ENCODE measurements around the gene UBQLNL.

The UBQLNL gene

DNA sequence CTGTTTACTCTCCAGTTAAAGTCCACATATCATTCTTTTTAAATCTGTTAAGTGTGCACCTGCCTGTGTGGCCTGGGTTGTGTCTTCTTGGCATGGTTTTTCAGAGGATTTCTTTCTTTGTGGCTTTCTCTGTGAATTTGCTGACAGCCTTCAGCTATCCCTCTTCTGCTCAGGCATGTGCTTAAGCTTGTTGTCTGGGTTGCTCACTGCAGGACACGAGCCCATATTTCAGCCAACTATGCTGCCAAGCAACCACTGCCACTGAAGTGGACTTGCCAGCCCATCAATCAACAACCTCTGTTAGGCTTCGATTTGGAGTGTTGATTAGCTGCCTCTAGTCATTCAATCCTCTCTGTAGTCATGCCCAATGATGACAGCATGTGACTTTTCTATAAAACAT is 49.0 kb downstream of the UBQLNL start:
- Histone ChIP-seq H3K27ac (ENCODE audit: extremely low read depth, low read depth, low read length) (no peak overlapping the region), H3K4me3 (ENCODE audit: low read depth, low read length) (no peak overlapping the region), H3K4me1 (ENCODE audit: control insufficient read depth, insufficient read depth, low read length) (no peaks in the 10 kb centered on the region), H3K9me3 (ENCODE audit: control insufficient read depth, insufficient read depth, low read depth, low read length) (no peaks in the 10 kb centered on the region), H3K36me3 (ENCODE audit: control insufficient read depth in 2 of 2, insufficient read depth in 1 of 2, low read length in 2 of 2) (no peaks in the 10 kb centered on the region)
- TF ChIP-seq ZNF2 (tag by site-specific recombination; IDR thresholded peaks at IDR 0.05) (no peak), ZNF302 (tag by site-specific recombination; IDR thresholded peaks at IDR 0.05; ENCODE audit: low read depth) (no peak), ZBTB10 (tag by site-specific recombination; IDR thresholded peaks at IDR 0.05) (no peak), ZNF19 (tag by site-specific recombination; IDR thresholded peaks at IDR 0.05; ENCODE audit: low read depth) (no peak), ZFP37 (tag by site-specific recombination; IDR thresholded peaks at IDR 0.05) (no peak), PRDM2 (tag by site-specific recombination; IDR thresholded peaks at IDR 0.05; ENCODE audit: borderline replicate concordance) (no peak), ZNF768 (tag by site-specific recombination; IDR thresholded peaks at IDR 0.05) (no peak), PRDM10 (tag by site-specific recombination; IDR thresholded peaks at IDR 0.05) (no peak), ZNF560 (tag by site-specific recombination; IDR thresholded peaks at IDR 0.05; ENCODE audit: borderline replicate concordance) (no peak), ZNF561 (tag by site-specific recombination; IDR thresholded peaks at IDR 0.05; ENCODE audit: borderline replicate concordance) (no peak), BCL11B (tag by site-specific recombination; IDR thresholded peaks at IDR 0.05; ENCODE audit: low read depth) (no peak), ZNF155 (tag by site-specific recombination; IDR thresholded peaks at IDR 0.05) (no peak), ZNF324 (tag by site-specific recombination; IDR thresholded peaks at IDR 0.05) (no peak), ZNF404 (tag by site-specific recombination; IDR thresholded peaks at IDR 0.05) (no peak)
- TF ChIP-seq, protein P1, sequence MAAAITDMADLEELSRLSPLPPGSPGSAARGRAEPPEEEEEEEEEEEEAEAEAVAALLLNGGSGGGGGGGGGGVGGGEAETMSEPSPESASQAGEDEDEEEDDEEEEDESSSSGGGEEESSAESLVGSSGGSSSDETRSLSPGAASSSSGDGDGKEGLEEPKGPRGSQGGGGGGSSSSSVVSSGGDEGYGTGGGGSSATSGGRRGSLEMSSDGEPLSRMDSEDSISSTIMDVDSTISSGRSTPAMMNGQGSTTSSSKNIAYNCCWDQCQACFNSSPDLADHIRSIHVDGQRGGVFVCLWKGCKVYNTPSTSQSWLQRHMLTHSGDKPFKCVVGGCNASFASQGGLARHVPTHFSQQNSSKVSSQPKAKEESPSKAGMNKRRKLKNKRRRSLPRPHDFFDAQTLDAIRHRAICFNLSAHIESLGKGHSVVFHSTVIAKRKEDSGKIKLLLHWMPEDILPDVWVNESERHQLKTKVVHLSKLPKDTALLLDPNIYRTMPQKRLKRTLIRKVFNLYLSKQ (tag by site-specific recombination; IDR thresholded peaks at IDR 0.05; ENCODE audit: borderline replicate concordance), result no peak
- TF ChIP-seq, protein P2, sequence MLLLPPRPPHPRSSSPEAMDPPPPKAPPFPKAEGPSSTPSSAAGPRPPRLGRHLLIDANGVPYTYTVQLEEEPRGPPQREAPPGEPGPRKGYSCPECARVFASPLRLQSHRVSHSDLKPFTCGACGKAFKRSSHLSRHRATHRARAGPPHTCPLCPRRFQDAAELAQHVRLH (tag by site-specific recombination; IDR thresholded peaks at IDR 0.05), result no peak
- TF ChIP-seq, protein P3, sequence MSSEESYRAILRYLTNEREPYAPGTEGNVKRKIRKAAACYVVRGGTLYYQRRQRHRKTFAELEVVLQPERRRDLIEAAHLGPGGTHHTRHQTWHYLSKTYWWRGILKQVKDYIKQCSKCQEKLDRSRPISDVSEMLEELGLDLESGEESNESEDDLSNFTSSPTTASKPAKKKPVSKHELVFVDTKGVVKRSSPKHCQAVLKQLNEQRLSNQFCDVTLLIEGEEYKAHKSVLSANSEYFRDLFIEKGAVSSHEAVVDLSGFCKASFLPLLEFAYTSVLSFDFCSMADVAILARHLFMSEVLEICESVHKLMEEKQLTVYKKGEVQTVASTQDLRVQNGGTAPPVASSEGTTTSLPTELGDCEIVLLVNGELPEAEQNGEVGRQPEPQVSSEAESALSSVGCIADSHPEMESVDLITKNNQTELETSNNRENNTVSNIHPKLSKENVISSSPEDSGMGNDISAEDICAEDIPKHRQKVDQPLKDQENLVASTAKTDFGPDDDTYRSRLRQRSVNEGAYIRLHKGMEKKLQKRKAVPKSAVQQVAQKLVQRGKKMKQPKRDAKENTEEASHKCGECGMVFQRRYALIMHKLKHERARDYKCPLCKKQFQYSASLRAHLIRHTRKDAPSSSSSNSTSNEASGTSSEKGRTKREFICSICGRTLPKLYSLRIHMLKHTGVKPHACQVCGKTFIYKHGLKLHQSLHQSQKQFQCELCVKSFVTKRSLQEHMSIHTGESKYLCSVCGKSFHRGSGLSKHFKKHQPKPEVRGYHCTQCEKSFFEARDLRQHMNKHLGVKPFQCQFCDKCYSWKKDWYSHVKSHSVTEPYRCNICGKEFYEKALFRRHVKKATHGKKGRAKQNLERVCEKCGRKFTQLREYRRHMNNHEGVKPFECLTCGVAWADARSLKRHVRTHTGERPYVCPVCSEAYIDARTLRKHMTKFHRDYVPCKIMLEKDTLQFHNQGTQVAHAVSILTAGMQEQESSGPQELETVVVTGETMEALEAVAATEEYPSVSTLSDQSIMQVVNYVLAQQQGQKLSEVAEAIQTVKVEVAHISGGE (tag by site-specific recombination; conservative IDR thresholded peaks at IDR 0.05; ENCODE audit: low read depth), result no peak
- POLR2A ChIA-PET, result no interaction called here
- CTCF ChIA-PET, result interaction anchor here (0.7 to 1.4 kb wide), 2 partner anchors 9 to 282 kb away, joined by 3 to 5 read pairs; no protein-coding TSS in a partner anchor

All from HEK293 (cell line).